Measurements from ENCODE around the gene CCDC197.

Gene CCDC197

GRCh38 chr14:93957751-93958566 lies 39.1 kb upstream of the CCDC197 start:
- peaks cover 100% of the 10 kb centered on the region for H3K4me1 ChIP-seq (ENCODE audit: insufficient read depth, low read length, severe bottlenecking)
- peak overlapping the region; percentile 88 for H3K9ac ChIP-seq (ENCODE audit: low read length)
- H3K36me3 ChIP-seq (ENCODE audit: insufficient read depth, low read length), result peaks cover 14% of the 10 kb centered on the region; the same call in 1 of the 2 replicates
- H3K27me3 ChIP-seq (ENCODE audit: insufficient read depth, low read length), result no peaks in the 10 kb centered on the region
- H3K27ac ChIP-seq (ENCODE audit: low read depth, low read length, poor library complexity, severe bottlenecking), result peak overlapping the region; percentile 100
- H3K9me2 ChIP-seq (ENCODE audit: low read depth, low read length), result no peaks in the 10 kb centered on the region
- no peak overlapping the region for H2AFZ ChIP-seq (ENCODE audit: low read length)
- H3K9me3 ChIP-seq (ENCODE audit: low read length), result no peaks in the 10 kb centered on the region
- H3K79me2 ChIP-seq (ENCODE audit: insufficient read depth, low read length), result no peaks in the 10 kb centered on the region
- 0 out of 2 replicates have a peak, but pooled peaks cover 5% of the 10 kb centered on the region for H3F3A ChIP-seq (ENCODE audit: insufficient read depth, low read length)
- peak overlapping the region; percentile 93 for H3K4me2 ChIP-seq (ENCODE audit: low read length)
- no peaks in the 10 kb centered on the region for H4K20me1 ChIP-seq (ENCODE audit: insufficient read depth, low read length)
- TF ChIP-seq CTCF (IDR thresholded peaks at IDR 0.05; ENCODE audit: low read length) (no peak), EZH2 (IDR thresholded peaks at IDR 0.05; ENCODE audit: borderline replicate concordance, low read length) (no peak)
- no peak overlapping the region for H3K4me3 ChIP-seq (ENCODE audit: low read depth, low read length, poor library complexity, severe bottlenecking)

DNA sequence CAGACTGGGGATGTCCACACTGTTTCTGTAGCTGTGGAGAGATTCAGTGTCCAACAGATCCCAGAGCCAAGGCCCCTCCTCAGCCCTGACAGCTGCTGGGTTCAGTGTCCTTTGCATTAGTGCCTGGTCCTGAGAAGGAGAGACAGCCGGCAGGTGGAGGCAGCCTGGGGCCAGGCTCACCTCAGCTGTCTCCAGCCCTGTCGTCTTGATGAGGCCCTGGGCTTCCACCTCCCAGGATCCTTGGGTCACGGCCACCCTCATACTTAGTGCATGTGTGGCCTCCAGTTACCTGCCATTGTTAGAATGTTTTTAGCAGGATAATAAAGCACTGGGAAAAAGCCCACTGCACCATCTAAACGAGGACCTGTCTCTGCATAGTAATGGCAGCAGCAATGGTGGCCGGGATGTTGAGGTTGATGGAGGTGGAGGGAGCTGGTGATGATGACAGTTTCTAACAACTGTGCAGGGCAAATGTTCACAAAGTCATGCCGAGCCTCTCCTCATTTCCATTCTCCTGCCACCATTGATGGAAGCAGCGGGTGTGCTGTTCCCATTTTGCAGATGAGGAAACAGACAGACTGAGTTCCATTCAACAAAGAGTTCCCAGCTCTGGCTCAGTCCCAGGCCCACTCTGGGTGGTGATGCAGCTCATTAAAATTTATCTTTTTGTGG lies 38.4 kb upstream of the CCDC197 start:
- peak overlapping the region; percentile 88 for H3K9ac ChIP-seq (ENCODE audit: low read length)
- H2AFZ ChIP-seq (ENCODE audit: low read length), result no peak overlapping the region
- TF ChIP-seq EZH2 (IDR thresholded peaks at IDR 0.05; ENCODE audit: borderline replicate concordance, low read length), result no peak
- TF ChIP-seq CTCF (IDR thresholded peaks at IDR 0.05; ENCODE audit: low read length), result no peak
- H3K79me2 ChIP-seq (ENCODE audit: insufficient read depth, low read length), result no peaks in the 10 kb centered on the region
- peaks cover 7% of the 10 kb centered on the region; the same call in 1 of the 2 replicates for H3K36me3 ChIP-seq (ENCODE audit: insufficient read depth, low read length)
- H3K4me3 ChIP-seq (ENCODE audit: low read depth, low read length, poor library complexity, severe bottlenecking), result no peak overlapping the region
- no peaks in the 10 kb centered on the region for H3K9me2 ChIP-seq (ENCODE audit: low read depth, low read length)
- H3K4me1 ChIP-seq (ENCODE audit: insufficient read depth, low read length, severe bottlenecking), result peaks cover 100% of the 10 kb centered on the region
- H3K4me2 ChIP-seq (ENCODE audit: low read length), result peak overlapping the region; percentile 37
- H4K20me1 ChIP-seq (ENCODE audit: insufficient read depth, low read length), result no peaks in the 10 kb centered on the region
- H3K27me3 ChIP-seq (ENCODE audit: insufficient read depth, low read length), result no peaks in the 10 kb centered on the region
- H3K9me3 ChIP-seq (ENCODE audit: low read length), result no peaks in the 10 kb centered on the region
- H3K27ac ChIP-seq (ENCODE audit: low read depth, low read length, poor library complexity, severe bottlenecking), result peak overlapping the region; percentile 100
- H3F3A ChIP-seq (ENCODE audit: insufficient read depth, low read length), result peaks cover 10% of the 10 kb centered on the region; the same call in 1 of the 2 replicates

GRCh38 chr14:93959239-93960107 lies 37.6 kb upstream of the CCDC197 start:
- peaks cover 3% of the 10 kb centered on the region; the same call in 1 of the 2 replicates for H3K36me3 ChIP-seq (ENCODE audit: insufficient read depth, low read length)
- peak overlapping the region; percentile 37 for H3K4me2 ChIP-seq (ENCODE audit: low read length)
- no peak overlapping the region for H3K4me3 ChIP-seq (ENCODE audit: low read depth, low read length, poor library complexity, severe bottlenecking)
- H2AFZ ChIP-seq (ENCODE audit: low read length), result no peak overlapping the region
- peak overlapping the region; percentile 88 for H3K9ac ChIP-seq (ENCODE audit: low read length)
- no peaks in the 10 kb centered on the region for H3K9me3 ChIP-seq (ENCODE audit: low read length)
- no peaks in the 10 kb centered on the region for H3K79me2 ChIP-seq (ENCODE audit: insufficient read depth, low read length)
- H3F3A ChIP-seq (ENCODE audit: insufficient read depth, low read length), result peaks cover 12% of the 10 kb centered on the region; the same call in 1 of the 2 replicates
- no peaks in the 10 kb centered on the region for H3K27me3 ChIP-seq (ENCODE audit: insufficient read depth, low read length)
- TF ChIP-seq EZH2 (IDR thresholded peaks at IDR 0.05; ENCODE audit: borderline replicate concordance, low read length) (no peak), CTCF (IDR thresholded peaks at IDR 0.05; ENCODE audit: low read length) (no peak)
- H3K9me2 ChIP-seq (ENCODE audit: low read depth, low read length), result no peaks in the 10 kb centered on the region
- peaks cover 100% of the 10 kb centered on the region for H3K4me1 ChIP-seq (ENCODE audit: insufficient read depth, low read length, severe bottlenecking)
- H3K27ac ChIP-seq (ENCODE audit: low read depth, low read length, poor library complexity, severe bottlenecking), result peak overlapping the region; percentile 100
- no peaks in the 10 kb centered on the region for H4K20me1 ChIP-seq (ENCODE audit: insufficient read depth, low read length)

All from OCI-LY1 (cell line).